Measurements from ENCODE around the gene CAMK1G. TPM values are rescaled to one million over a fixed set of nuclear protein-coding genes. Genes with fewer than 3 reads are reported as not detected.

Gene CAMK1G
- polyA plus RNA-seq, 1 of the 3 experiments (the other 2 are of a cell fraction) = 15.1 TPM

GRCh38 chr1:209620487-209620884 is 37.0 kb downstream of the CAMK1G start:
- TF ChIP-seq JUND (IDR thresholded peaks at IDR 0.05) (no peak), REST (IDR thresholded peaks at IDR 0.05; ENCODE audit: low read depth, low read length) (no peak), USF1 (IDR thresholded peaks at IDR 0.05; ENCODE audit: borderline replicate concordance, low read depth) (no peak), EZH2phosphoT487 (IDR thresholded peaks at IDR 0.05; ENCODE audit: borderline replicate concordance, low read depth) (no peak), FOXM1 (IDR thresholded peaks at IDR 0.05; ENCODE audit: low read depth) (no peak), MEF2A (IDR thresholded peaks at IDR 0.05; ENCODE audit: borderline replicate concordance, low read depth) (no peak), SIN3A (IDR thresholded peaks at IDR 0.05; ENCODE audit: borderline replicate concordance, low read depth, low read length) (no peak), SMC3 (IDR thresholded peaks at IDR 0.05; ENCODE audit: low read depth, low read length) (no peak), ZBTB33 (IDR thresholded peaks at IDR 0.05; ENCODE audit: borderline replicate concordance, low read depth) (no peak), MAX (IDR thresholded peaks at IDR 0.05; ENCODE audit: low read depth) (no peak), TEAD4 (IDR thresholded peaks at IDR 0.05; ENCODE audit: borderline replicate concordance, insufficient read depth) (no peak), FOSL2 (IDR thresholded peaks at IDR 0.05; ENCODE audit: borderline replicate concordance, low read depth) (no peak), NRF1 (IDR thresholded peaks at IDR 0.05; ENCODE audit: low read depth, low read length) (no peak), POLR2AphosphoS5 (IDR thresholded peaks at IDR 0.05; ENCODE audit: low read depth, low read length) (no peak), GABPA (IDR thresholded peaks at IDR 0.05; ENCODE audit: low read depth) (no peak)
- peaks cover 16 to 31% of the 10 kb centered on the region in 2 experiments; a peak in 3 of 4 replicates for H3K4me1 ChIP-seq (ENCODE audit: control insufficient read depth in 1 of 2, insufficient read depth in 2 of 2, low read depth in 1 of 2, low read length in 1 of 2)
- H2AFZ ChIP-seq (ENCODE audit: low read depth) = no peak overlapping the region
- 83% methylated on average over 3 of the region's 3 CpGs for WGBS (ENCODE audit: low lambda C conversion rate)
- H3K27ac ChIP-seq (ENCODE audit: low read depth in 2 of 2, low read length in 1 of 2) = no peak overlapping the region
- no peaks in the 10 kb centered on the region for H3K9me3 ChIP-seq
- no peaks in the 10 kb centered on the region for H3K27me3 ChIP-seq (ENCODE audit: insufficient read depth)
- H3K4me2 ChIP-seq = no peak overlapping the region
- no peaks in the 10 kb centered on the region for H3K79me2 ChIP-seq (ENCODE audit: insufficient read depth)
- no peaks in the 10 kb centered on the region for H3F3A ChIP-seq (replicated peaks; ENCODE audit: insufficient read depth)
- no peak overlapping the region for H3K9ac ChIP-seq
- no peak for DNase-seq
- peaks cover 0 to 12% of the 10 kb centered on the region in 2 experiments for H3K36me3 ChIP-seq (replicated peaks in 1 of 2; ENCODE audit: control insufficient read depth in 1 of 2, insufficient read depth in 2 of 2, low read length in 1 of 2)
- H4K20me1 ChIP-seq (ENCODE audit: insufficient read depth) = no peaks in the 10 kb centered on the region
- H3K4me3 ChIP-seq (ENCODE audit: low read depth in 2 of 2, low read length in 1 of 2) = no peak overlapping the region
- POLR2A ChIA-PET = no interaction called here
- CTCF ChIA-PET = interaction anchor here (0.7 to 6.9 kb wide), 7 partner anchors 8 to 56 kb away, joined by 3 to 43 read pairs (median 5); no protein-coding TSS in a partner anchor
- no peaks in the 10 kb centered on the region for H3K9me2 ChIP-seq

All from SK-N-SH (cell line).